RWPE1 (cell line): Measurements from ENCODE around the gene WASF3.
A peak's percentile ranks its signal among the peaks of the same experiment; 100 is the strongest.

Source experiments
- CTCF ChIA-PET: fragments of 350-600 bp; sonication (Branson Sonifier 250); formaldehyde crosslinking; extraction: SDS; loops from one replicate; lab custom pipeline; 2021; lab: Yijun Ruan, JAX
- POLR2A ChIA-PET: fragments of 400-600 bp; formaldehyde crosslinking; extraction: SDS; loops from one replicate; lab custom pipeline; 2020; ENCODE audit warnings: antibody characterized with exemption; ENCODE audit not compliant: low non-redundant PET; lab: Yijun Ruan, JAX
- DNase-seq: peaks from one replicate; pipeline ENCODE4 v3.0.0; 2012; ENCODE audit warnings: low spot score
- H3K27ac ChIP-seq: fragments of 450-650 bp; 2 replicates; pipeline ENCODE4 v1.5.1; 2017
- TF ChIP-seq, protein P1 (sequence below): fragments of 450-650 bp; conservative IDR thresholded peaks from 2 replicates; pipeline ENCODE4 v1.5.1; 2017; ENCODE audit warnings: low read depth, mild to moderate bottlenecking

The WASF3 gene, protein sequence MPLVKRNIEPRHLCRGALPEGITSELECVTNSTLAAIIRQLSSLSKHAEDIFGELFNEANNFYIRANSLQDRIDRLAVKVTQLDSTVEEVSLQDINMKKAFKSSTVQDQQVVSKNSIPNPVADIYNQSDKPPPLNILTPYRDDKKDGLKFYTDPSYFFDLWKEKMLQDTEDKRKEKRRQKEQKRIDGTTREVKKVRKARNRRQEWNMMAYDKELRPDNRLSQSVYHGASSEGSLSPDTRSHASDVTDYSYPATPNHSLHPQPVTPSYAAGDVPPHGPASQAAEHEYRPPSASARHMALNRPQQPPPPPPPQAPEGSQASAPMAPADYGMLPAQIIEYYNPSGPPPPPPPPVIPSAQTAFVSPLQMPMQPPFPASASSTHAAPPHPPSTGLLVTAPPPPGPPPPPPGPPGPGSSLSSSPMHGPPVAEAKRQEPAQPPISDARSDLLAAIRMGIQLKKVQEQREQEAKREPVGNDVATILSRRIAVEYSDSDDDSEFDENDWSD

DNA sequence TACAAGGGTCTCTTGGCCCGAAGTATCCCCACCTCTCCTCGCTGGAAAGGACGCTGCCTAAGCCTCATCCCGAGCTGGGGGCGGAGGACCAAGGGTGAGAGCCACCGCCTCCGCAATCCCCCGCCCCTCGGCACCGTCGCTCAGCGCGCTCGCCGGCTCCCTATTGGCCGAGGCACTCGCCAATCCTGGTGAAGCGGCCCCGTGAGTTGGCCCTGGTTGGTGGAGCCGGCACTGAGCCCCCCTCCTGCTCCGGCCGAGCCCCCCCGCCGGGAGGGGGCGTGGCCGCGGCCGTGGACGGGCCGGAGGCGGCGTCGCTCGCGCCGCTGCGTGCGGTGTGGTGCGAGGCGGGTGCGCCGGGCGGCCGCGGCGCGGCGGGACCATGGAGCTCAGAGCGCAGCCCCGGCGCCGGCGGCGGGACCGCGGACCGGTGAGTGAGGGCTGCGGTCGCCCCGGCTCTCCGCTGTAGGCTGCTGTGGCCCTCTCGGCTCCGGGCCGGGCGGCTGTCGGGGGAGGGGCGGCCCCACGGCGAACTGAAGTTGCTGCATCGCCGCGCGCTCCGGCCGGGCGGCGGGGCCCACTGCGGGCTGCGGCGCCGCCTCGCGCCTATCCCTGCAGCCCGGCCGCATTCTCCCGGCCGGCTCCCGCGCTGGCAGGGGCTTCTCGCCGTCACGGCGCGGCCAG lies at the start of gene WASF3:
Gene WASF3, plus strand, starts transcription at position 291 of the 681 bp plus-strand sequence. CDS start 84,588 bp downstream, outside the sequence.
- H3K27ac ChIP-seq, result peak within 1 kb of the TSS; percentile 43
- peak; percentile 97 for DNase-seq
- ChIA-PET POLR2A (no interaction called here), CTCF (interaction anchor here (0.6 kb wide), 1 partner anchor 141 kb away, joined by 3 read pairs; no protein-coding TSS in a partner anchor)
- TF ChIP-seq, protein P1, sequence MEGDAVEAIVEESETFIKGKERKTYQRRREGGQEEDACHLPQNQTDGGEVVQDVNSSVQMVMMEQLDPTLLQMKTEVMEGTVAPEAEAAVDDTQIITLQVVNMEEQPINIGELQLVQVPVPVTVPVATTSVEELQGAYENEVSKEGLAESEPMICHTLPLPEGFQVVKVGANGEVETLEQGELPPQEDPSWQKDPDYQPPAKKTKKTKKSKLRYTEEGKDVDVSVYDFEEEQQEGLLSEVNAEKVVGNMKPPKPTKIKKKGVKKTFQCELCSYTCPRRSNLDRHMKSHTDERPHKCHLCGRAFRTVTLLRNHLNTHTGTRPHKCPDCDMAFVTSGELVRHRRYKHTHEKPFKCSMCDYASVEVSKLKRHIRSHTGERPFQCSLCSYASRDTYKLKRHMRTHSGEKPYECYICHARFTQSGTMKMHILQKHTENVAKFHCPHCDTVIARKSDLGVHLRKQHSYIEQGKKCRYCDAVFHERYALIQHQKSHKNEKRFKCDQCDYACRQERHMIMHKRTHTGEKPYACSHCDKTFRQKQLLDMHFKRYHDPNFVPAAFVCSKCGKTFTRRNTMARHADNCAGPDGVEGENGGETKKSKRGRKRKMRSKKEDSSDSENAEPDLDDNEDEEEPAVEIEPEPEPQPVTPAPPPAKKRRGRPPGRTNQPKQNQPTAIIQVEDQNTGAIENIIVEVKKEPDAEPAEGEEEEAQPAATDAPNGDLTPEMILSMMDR, result 0 out of 2 replicates have a peak, but pooled peaks have one; percentile 9

DNA sequence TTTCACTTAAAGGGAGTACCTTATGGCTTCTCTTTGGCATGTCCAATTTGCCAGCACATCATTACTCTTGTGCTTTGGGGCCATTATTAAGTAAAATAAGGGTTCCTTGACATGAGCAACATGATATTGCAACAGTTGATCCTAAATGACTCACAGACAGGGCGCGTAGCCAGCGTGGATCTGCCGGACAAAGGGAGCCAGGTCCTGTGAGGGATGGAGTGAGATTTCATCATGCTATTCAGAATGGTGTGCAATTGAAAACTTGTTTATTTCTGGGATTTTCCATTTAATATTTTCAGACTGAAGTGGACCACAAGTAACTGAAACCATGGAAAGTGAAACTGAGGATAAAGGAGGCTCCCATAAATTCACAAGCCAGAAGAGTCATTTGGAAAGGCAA lies 48.6 kb upstream of the WASF3 start:
- DNase-seq, result peak; percentile 77
- H3K27ac ChIP-seq, result no peak overlapping the region
- CTCF ChIA-PET, result no interaction called here
- TF ChIP-seq, protein P1, result no peak
- POLR2A ChIA-PET, result no interaction called here

DNA sequence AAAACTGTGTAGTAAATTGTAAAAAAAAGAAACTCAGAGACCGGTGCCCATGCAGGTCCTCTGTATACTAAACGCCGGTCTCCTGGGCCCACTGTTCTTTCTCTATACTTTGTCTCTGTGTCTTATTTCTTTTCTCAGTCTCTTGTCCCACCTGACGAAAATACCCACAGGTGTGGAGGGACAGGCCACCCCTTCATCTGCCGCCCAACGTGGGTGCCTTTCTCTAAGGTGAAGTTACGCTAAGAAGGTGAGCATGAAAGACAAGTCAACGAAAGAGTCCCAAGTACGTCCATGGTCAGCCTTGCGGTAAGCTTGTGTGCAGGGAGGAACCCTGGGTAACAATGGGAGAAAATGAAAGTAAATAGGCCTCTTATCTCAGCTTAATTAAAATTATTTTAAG lies 48.0 kb upstream of the WASF3 start:
- CTCF ChIA-PET, result no interaction called here
- TF ChIP-seq, protein P1, result no peak

DNA sequence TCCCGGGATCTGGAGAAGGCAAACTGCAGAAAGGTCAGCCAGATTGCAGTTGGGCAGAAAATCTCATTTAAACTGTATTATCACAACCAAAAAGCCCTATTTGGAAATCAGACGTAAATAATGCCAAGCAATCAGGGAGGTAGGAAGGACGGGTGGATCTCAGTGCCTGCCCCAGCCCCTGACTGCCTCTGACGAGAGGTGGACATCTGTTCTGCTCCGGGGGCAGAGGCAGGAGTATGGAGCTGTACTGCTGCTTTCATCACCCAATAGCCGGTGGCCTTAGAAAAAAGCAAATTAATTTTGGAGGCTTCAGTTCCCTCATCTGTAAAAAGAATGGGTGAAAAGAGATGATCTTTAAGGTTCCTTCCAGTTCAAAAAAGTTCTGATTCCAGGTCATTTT lies 43.6 kb upstream of the WASF3 start:
- CTCF ChIA-PET, result no interaction called here
- H3K27ac ChIP-seq, result no peak overlapping the region
- DNase-seq, result no peak
- TF ChIP-seq, protein P1, result no peak
- POLR2A ChIA-PET, result no interaction called here

More for the DNA sequence above, 48.0 kb upstream of the WASF3 start:
- H3K27ac ChIP-seq, result peak overlapping the region; percentile 39; the same call in 1 of the 2 replicates
- POLR2A ChIA-PET, result no interaction called here
- no peak for DNase-seq

DNA sequence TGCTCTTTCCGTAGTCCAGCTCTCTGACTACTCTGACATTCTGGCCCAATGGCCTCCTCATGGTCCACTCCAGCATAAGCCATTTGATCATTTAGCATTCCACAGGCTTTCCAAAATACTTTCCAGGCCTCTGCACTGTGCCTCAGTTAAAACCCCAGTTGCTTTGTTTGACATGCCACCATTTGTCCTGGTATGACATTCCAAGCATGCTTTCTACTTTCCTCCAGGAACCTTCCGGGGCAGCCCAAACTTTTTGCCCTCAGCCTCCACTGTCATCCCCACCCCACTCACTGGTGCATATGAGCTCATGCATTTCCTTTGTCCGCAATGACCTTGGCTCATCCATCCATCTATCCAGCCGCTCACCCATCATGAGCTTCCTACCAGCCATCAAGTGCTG lies 41.8 kb upstream of the WASF3 start:
- TF ChIP-seq, protein P1, result no peak
- ChIA-PET CTCF (no interaction called here), POLR2A (no interaction called here)
- no peak overlapping the region for H3K27ac ChIP-seq
- no peak for DNase-seq

DNA sequence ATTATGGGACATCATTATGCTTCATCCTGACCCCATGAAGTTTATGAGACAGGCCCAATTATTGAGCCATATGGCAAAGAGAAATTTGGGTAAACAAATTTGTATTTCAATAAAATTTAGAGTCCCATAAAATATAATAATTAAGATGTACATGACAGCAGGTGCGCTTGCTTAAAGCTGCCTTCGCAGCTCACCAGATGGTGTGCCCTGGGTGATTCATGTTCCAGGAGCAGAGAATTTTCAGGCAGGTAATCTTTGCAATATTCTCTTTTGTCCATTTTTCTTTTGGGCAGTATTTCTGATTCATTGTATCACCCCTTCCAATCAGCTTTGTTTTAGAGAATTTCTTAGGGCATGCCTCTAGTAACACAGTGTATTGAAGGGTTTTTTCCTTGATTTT lies 39.5 kb upstream of the WASF3 start:
- TF ChIP-seq, protein P1, result no peak
- no peak overlapping the region for H3K27ac ChIP-seq
- ChIA-PET POLR2A (no interaction called here), CTCF (interaction anchor here (0.6 to 0.9 kb wide), 3 partner anchors 181 to 429 kb away, joined by 3 to 4 read pairs (median 3); no protein-coding TSS in a partner anchor)
- DNase-seq, result no peak
